ENCODE measurements around the gene FNIP2.
"Not testable (repeated sequence)": the region's sequence is repeated elsewhere in the genome, so short reads cannot be mapped to it uniquely, and the experiment has no call there.

- not testable (repeated sequence) for TF ChIP-seq TAF1 (IDR thresholded peaks at IDR 0.05; ENCODE audit: borderline replicate concordance, low read depth, low read length); JUND (IDR thresholded peaks at IDR 0.05); RAD21 (IDR thresholded peaks at IDR 0.05; ENCODE audit: low read length); RXRA (IDR thresholded peaks at IDR 0.05; ENCODE audit: borderline replicate concordance, low read depth); MAX (IDR thresholded peaks at IDR 0.05; ENCODE audit: low read depth); MXI1 (IDR thresholded peaks at IDR 0.05; ENCODE audit: low read depth, low read length); CHD2 (IDR thresholded peaks at IDR 0.05; ENCODE audit: low read length, partially characterized antibody)
- TF ChIP-seq, protein P1, sequence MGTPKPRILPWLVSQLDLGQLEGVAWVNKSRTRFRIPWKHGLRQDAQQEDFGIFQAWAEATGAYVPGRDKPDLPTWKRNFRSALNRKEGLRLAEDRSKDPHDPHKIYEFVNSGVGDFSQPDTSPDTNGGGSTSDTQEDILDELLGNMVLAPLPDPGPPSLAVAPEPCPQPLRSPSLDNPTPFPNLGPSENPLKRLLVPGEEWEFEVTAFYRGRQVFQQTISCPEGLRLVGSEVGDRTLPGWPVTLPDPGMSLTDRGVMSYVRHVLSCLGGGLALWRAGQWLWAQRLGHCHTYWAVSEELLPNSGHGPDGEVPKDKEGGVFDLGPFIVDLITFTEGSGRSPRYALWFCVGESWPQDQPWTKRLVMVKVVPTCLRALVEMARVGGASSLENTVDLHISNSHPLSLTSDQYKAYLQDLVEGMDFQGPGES (IDR thresholded peaks at IDR 0.05; ENCODE audit: low read depth, low read length): not testable (repeated sequence)
These were observed 133.7 kb downstream of the FNIP2 start for GRCh38 chr4:158902280-158903078.

All from SK-N-SH (cell line).